HG03196 (cell line): ENCODE measurements around the gene TBCD.
"Not testable (repeated sequence)": the region's sequence is repeated elsewhere in the genome, so short reads cannot be mapped to it uniquely, and the experiment has no call there.

Experiments
- ATAC-seq: cut with Tn5 transposase; IDR thresholded peaks from one replicate; pipeline ENCODE4 v1.9.1; 2021; ENCODE audit not compliant: unreplicated experiment

TBCD gene

DNA sequence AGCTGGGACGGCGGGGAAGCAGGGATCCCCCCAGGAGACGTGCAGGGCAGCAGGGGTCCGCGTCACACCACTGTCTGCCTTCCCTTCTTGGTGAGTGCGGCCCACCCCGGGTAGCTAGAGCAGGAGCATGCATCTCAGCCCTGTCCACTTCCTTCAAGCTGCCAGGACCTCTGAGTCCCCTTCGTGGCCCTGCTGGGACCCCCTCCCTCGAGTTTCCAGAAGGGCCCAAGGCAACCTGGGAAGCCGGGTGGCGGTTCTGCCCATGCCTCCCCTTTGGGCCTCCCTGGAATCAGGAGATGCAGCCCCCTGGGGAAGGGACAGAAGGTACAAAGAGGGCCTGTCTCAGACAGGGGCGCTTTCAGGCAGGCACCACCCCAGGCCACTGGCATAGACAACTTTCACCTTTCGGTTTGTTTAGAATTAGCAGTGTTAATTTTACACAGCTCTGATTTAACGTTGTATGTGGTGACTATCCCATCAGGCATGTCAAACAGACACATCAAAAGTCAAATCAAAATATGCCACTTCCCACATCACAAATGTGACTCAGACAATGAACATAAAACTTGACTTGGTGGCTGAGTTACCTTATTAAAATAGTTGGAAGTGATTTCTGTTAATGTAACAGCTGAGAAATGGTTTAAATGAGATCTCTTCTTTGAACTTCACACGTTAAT, 233.0 kb downstream of the TBCD start:
- no peak for ATAC-seq

DNA sequence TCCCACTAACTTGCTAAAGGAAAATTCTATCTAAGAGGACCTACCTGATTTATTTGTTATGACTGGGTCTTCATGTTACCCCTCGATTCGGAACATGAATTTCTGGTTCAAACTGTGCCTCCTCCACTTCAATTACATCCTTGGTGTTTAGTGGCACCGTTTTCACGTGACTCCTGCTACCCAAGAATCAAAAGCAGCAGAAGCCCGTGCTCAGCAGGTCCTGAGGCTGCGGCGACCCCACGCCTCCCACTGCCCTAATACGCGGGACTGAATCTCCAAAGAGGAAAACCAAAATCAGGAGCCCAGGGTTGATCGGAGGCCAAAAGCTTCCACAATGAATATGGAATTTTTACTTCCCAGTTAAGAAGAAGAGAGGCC, 233.6 kb downstream of the TBCD start:
- ATAC-seq: no peak

DNA sequence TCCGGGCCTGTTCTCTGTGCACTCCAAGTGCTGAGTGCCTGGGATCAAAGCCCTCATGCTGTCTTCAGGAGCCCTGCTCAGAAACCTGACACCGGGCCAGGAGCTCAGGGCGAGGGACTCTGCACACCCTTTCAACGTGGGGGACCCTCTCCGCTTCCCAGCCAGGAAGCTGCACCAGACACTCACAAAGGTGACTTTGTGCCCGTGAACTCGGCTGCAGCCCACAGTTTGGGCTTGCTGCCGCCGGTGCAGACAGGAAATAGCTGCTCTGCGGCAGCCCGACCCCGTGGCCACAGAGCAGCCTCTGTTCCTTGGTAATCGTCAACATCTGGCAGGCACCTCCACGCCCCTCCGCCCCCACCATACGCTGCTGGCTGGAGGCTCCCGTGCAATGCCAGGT, 234.1 kb downstream of the TBCD start:
- ATAC-seq: no peak

DNA sequence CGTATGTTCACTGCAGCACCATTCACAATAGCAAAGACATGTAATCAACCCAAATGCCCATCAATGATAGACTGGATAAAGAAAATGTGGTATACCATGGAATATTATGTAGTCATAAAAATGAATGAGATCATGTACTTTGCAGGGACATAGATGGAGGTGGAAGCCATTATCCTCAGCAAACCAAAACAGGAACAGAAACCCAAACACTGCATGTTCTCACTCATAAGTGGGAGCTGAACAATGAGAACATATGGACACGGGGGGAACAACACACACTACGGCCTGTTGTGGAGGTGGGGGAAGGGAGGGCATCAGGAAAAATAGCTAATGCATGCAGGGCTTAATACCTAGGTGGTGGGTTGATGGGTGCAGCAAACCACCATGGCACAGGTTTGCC, 237.2 kb downstream of the TBCD start:
- ATAC-seq: not testable (repeated sequence)

DNA sequence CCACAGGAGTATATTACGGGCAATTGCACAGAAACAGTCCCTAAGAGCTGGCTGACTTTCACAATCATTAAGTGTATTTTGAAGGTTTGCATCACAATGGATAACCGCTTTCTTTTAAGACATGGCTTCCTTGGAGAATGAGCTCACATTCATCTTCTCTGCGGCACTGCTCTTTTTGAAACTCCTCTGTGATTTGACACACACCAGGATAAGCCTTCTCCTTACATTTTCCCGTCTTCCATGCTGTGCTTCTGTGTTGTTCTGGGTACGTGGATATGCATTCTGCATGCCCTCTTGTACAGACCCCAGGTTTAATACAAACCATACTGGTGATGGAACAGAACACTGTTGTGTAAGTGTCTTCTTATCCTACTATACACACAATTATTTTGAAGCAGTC, 238.0 kb downstream of the TBCD start:
- no peak for ATAC-seq

DNA sequence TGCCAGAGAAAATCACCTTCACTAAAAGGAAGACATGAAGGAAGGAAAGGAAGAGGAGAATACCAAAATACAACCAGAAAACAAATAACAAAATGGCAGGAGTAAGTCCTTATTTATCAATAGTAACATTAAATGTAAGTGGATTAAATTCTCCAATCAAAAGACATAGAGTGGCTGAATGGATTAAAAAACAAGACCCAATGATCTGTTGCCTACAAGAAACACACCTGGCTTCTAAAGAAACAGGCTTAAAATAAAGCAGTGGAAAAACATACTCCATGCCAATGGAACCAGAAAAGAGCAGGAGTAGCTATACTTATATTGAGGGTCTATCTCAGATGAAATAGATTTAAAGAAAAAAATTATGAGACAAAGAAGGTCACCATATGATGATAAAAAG, 241.1 kb downstream of the TBCD start:
- no peak for ATAC-seq
